HG02759 (cell line): ENCODE data around the gene PI3.
"Not testable (repeated sequence)": the region's sequence is repeated elsewhere in the genome, so short reads cannot be mapped to it uniquely, and the experiment has no call there.

Source experiments
- ATAC-seq: cut with Tn5 transposase; IDR thresholded peaks from one replicate; pipeline ENCODE4 v1.9.1; 2021; ENCODE audit warnings: mild to moderate bottlenecking, moderate library complexity; ENCODE audit not compliant: unreplicated experiment

Gene PI3

GRCh38 chr20:45174434-45175364 lies at the start of gene PI3:
PI3 (plus strand) TSS chr20:45174902; CDS start chr20:45174923, 21 bp downstream.
- ATAC-seq, result no peak

DNA sequence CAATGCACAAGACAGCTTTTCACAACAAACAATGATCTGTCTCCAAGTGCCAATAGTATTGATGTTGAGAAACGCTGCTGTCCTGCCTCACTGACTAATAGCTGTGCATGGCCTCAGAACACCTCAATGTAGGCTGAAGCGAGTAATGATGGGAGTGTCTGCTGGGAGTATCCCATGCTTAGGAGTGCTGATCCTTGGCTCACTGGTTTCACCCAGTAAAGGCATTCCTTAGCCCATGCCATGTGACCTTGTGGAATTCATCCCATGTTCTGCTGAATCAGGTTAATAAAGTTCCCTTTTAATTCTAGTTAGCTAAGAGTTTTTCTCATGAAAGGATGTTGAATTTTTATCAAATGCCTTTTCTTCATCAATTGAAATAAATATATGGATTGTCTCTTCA lies 46.6 kb upstream of the PI3 start:
- no peak for ATAC-seq

DNA sequence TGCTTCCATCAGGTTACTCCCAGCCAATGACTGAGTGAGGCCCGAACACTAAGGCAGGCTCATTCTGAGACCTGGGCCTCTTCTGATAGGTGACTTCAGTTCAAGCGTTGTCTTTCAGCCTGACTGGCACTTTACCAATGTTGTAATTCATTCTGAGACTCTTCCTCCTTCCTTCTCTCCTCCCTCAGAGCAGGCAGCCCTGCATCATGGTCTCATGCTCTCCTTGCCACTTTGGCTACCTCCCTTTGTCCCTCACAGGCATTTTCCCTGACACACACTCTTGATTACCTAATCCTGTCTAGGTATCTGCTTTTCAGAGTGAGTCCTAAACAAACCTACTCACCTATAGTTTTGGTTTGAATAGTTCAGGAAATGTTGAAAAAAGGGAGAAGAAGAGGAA lies 37.8 kb upstream of the PI3 start:
- ATAC-seq, result no peak

DNA sequence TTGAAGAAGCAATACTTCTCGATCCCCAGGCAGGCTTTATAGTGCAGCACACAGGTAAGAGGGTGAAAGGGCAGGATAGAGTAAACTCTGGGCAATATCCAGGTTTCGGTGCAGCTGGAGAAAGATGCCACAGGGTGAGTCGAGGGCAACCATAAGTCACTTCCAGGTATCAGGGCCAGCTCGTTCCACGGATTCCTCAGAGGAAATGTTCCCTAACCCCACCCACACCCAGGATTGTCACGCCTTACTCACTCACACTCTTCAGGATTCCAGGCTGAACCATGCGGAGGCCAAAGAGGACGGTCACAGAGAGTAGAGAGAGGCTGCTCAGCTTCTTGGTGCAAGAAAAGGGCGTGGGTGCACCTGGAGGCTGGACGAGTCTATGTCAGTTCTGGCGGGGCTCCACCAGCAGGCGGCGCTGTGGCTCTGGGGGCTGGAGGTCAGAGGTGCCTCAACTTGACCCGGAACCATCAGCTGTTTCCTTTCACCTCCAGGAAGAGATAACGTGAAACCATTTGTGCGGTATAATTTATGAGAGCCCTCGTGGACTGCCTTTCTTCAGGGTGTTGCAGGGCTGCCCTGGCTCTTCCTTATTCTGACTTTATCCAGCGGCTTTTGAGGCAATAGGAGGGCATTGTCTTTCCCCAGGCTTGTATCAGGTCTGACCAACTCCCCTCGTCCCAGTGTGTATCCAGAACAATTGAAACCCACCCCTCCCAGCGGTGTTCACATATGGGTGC lies 36.0 kb upstream of the PI3 start:
- ATAC-seq, result no peak

DNA sequence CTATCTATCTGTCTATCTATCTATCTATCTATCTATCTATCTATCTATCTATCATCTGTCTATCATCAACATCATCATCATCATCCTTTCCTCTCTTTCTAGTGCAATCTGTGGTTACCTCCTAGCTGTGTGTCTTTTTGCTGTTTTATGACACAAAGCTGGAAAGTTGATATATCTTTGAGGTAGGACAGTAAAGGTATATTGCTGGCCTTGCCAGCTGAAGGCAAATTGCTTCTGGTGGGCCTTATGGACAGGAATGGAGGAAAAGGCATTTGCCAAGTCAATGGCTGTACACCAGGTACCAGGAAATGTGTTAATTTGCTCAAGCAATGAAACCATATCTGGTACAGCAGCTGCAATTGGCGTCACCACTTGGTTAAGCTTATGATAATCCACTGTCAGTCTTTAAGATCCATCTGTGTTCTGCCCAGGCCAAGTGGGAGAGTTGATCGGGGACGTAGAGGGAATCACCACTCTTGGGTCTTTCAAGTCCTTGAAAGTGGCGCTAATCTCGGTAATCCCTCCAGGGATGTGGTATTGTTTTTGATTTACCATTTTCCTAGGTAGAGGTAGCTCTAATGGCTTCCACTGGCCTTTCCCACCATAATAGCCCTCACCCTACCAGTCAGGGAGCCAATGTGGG lies 34.8 kb upstream of the PI3 start:
- ATAC-seq, result not testable (repeated sequence)

- ATAC-seq, result no peak
Observed at GRCh38 chr20:45140836-45141235, 33.9 kb upstream of the PI3 start.

DNA sequence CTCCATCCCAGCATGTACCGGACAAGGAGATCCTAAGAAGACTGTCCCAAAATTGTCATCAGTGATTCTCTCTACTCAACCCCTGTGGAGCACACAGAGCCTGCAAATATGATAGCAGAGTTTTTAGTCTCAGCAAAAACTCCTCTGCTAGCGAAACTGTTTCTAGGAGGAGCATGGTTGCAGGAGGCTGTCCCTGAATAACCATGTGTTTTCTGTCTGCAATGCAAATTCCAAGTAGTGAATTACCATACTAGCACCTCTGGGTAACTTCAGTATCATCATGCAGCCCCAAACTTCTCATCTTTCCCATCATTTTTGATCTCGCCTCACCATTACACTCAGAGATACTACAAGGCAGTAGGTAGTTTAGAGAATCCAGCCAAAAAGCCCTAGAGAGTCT lies 25.6 kb upstream of the PI3 start:
- no peak for ATAC-seq

GRCh38 chr20:45152405-45152804 lies 22.3 kb upstream of the PI3 start:
- ATAC-seq, result no peak

DNA sequence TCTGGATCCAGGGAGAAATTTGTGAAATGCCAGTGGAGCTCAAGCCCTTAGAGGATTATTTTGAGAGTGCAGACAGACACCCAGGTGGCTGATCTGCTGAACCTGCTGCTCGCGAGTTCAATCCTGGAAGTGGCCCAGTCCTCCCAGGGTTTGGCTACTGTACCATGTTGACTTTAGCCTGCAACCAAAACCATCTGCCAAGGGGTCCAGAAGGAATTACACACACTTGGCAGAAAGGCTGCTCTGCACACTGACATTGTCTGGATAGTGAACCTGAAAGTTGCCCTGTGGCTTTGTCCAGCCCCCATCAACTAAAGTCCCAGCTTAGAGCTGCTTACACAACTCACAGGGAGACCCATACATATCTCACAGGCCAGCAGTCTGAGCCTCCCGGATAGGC lies 21.6 kb upstream of the PI3 start:
- ATAC-seq, result no peak

DNA sequence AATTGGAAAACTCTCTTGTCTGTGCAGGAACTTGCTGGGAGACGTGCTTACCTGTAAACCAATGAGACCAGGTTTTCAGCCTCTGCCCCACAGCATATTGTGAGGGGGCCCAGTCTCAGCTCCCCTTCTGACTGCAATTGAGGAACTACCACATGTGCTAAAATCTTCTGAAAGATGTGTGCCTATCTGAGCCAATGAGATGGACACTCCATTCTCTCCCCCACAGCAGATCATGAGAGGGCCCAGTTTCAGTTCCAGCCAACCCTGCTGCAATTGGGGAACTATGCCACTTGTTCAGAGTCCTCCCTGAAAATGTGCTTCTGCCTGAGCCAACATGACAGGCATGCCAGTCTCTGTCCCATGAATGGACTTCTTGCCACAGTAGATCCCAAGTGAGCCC lies 20.9 kb upstream of the PI3 start:
- ATAC-seq, result no peak

DNA sequence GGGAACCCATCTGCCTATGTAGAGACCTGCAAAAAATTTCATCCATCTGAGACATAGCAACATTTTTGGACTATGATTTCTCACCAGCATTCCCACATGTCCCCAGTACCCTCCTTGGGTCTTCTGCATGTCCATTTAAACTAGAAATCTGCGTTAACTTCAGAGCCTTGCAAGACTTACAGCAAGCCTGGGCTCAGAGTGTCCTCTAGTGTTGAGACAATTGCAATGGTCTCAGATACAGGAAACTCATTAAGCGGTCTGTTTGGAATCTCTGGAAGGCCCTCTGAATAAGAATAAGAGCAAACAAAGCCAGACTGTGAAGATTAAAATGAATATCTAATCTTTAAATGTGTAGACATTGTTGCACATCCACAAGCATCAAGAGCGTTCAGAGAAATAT lies 20.5 kb upstream of the PI3 start:
- ATAC-seq, result no peak

GRCh38 chr20:45154794-45155193 lies 19.9 kb upstream of the PI3 start:
- not testable (repeated sequence) for ATAC-seq

DNA sequence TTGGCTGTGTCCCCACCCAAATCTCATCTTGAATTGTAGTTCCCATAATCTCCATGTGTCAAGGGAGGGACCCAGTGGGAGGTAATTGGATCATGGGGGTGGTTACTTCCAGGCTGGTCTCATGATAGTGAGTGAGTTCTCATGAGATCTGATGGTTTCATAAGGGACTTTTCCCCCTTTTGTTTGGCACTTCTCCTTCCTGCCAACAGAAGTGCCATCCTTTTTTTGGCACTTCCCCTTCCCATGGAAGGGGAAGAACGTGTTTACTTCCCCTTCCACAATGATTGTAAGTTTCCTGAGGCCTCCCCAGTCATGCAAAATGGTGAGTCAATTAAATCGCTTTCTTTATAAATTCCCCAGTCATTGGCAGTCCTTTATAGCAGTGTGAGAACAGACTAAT lies 18.0 kb upstream of the PI3 start:
- no peak for ATAC-seq

DNA sequence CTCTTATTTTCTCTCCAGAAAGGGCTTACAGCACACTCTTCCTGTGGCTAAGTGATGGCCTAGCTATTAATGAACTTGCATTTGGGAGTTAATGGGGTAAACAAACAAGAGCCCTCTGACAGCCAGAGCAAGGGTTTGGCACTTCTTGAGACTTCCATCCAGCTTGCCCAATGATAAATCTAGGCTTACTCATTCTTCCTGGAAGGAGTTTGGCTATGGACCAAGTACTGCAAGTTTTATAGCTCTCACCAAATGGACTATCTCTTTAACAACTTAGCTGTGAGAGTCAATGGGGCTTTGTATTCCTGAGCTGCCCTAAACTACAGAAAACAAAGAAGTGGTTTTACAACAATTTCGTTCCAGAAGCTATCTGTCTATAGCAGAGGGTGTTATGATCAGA lies 16.7 kb upstream of the PI3 start:
- ATAC-seq, result no peak

DNA sequence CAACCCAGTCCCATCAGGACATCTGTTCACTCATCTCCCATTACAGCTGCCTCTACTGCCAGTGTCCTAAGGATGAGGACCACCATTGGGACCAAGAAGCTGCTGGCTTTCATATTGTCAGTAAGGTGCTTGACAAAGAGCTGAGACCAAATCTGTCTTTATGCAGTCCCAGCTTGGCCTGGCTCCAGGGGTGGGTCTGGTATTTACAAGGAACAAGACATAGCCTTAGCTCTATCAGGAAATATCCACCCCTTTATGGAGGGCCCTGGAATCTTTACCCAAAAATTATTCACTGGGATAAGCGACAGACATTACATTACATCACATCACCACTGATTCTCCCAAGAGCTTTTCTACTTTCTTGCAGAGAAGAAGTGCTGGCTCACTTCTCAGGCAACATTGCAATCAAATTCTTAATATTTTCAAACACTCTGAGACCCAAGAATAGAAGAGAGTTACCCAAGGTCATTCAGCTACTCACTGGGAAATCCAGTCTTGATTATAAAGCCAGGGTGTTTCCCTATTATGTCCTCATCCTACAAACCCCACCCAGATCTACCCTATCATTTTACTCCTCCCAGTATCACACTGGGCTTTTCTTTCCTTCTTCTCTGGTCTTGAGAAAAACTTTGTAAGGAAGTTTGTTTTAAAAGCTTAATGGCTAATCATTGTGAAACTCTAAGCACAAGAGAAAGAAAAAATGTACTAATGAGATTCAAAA lies 11.5 kb upstream of the PI3 start:
- ATAC-seq, result no peak

GRCh38 chr20:45164906-45165305 lies 9.8 kb upstream of the PI3 start:
- ATAC-seq, result no peak

DNA sequence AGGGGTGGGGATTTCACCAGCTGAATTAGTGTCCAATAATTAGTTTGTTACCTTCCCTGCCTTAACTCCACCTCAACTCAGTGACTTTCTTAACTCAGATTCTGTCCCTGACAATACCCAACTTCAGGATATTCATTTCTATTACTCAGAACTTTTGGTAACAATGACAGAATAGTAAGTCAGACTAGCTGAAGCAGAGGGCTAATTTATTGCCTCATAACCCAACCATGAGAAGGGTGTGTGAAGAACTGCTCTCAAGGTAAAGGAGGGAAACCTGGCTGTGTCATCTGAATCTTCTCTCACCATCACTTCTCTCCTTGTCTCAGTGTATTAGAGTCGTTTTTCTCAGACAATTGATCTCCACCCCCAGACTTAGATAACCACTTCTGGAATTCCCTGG lies 1.2 kb upstream of the PI3 start:
- ATAC-seq, result no peak

GRCh38 chr20:45176526-45177267 lies 2.0 kb downstream of the PI3 start:
- no peak for ATAC-seq

GRCh38 chr20:45179166-45179565 lies 4.5 kb downstream of the PI3 start:
- no peak for ATAC-seq

DNA sequence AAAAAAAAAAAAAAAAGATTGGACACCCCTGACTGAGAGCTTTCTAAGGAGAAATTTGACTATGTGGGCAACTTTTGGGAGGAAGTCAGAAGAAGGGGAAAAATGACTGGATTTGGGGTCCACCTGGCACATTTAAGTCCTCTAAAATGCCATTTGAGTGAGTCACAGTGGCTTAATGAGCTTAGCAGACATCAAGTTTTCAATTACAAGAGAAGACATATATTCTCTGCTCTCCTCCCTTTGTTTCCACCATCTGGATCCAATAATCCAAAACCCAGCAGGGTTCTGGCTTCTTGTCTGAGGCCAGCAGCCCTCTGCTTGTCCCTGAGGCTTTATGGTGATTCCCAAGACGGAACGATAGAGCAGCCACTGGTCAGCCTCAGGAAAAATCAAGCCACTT lies 6.9 kb downstream of the PI3 start:
- ATAC-seq, result no peak
